D721Med (cell line): ENCODE results near the gene HTR2C.
"Not testable (repeated sequence)": the region's sequence is repeated elsewhere in the genome, so short reads cannot be mapped to it uniquely, and the experiment has no call there.

ENCODE experiments used
- DNase-seq: peaks from one replicate; pipeline ENCODE4 v3.0.0; 2011; ENCODE audit warnings: low spot score; ENCODE audit not compliant: insufficient read length
- FAIRE-seq: peaks from 2 replicates; lab custom pipeline; 2011; peaks lifted over from hg19 to GRCh38; lab: Jason Lieb, UNC
- CTCF ChIP-seq: IDR thresholded peaks from 2 replicates; pipeline ENCODE4 v1.5.1; 2012; ENCODE audit warnings: mild to moderate bottlenecking, control low read depth; ENCODE audit not compliant: insufficient read depth; ENCODE audit errors: missing control alignments

Gene HTR2C

GRCh38 chrX:114584983-114585842 is 1.3 kb downstream of the HTR2C start:
- DNase-seq (no peak), FAIRE-seq (no peak)
- no peak for TF ChIP-seq CTCF

- DNase-seq (no peak), FAIRE-seq (no peak)
- TF ChIP-seq CTCF, result no peak
These were observed 7.2 kb downstream of the HTR2C start for GRCh38 chrX:114591121-114591520.

- FAIRE-seq (no peak), DNase-seq (no peak)
These were observed 15.4 kb downstream of the HTR2C start for GRCh38 chrX:114599305-114599704.

GRCh38 chrX:114599911-114600310 is 16.0 kb downstream of the HTR2C start:
- FAIRE-seq (no peak), DNase-seq (no peak)
- TF ChIP-seq CTCF, result no peak

More at GRCh38 chrX:114599305-114599704, 15.4 kb downstream of the HTR2C start:
- no peak for TF ChIP-seq CTCF

- DNase-seq, FAIRE-seq: not testable (repeated sequence)
These were observed 22.7 kb downstream of the HTR2C start for GRCh38 chrX:114606619-114607018.

GRCh38 chrX:114611018-114611619 is 27.2 kb downstream of the HTR2C start:
- DNase-seq (no peak), FAIRE-seq (peak; percentile 73)
- TF ChIP-seq CTCF, result peak; percentile 53

- FAIRE-seq, result no peak
- DNase-seq, result no peak
- TF ChIP-seq CTCF, result no peak
These were observed 31.9 kb downstream of the HTR2C start for GRCh38 chrX:114615765-114616164.
